Activated CD8-positive, alpha-beta memory T cell treated with anti-CD3 and anti-CD28 coated beads, Interleukin-2, amount 50 U/mL, for 24 hours (primary cell): ENCODE data around the gene ZAR1L.

Source experiments
- DNase-seq: peaks from one replicate; pipeline ENCODE4 v3.0.0-alpha.2; 2020; ENCODE audit errors: extremely low read depth

Gene ZAR1L

GRCh38 chr13:32255724-32256109, 59.4 kb downstream of the ZAR1L start:
- DNase-seq = no peak

GRCh38 chr13:32254916-32255723, 60.0 kb downstream of the ZAR1L start:
- no peak for DNase-seq

GRCh38 chr13:32254416-32254815, 60.7 kb downstream of the ZAR1L start:
- no peak for DNase-seq

- DNase-seq = no peak
Observed at GRCh38 chr13:32253911-32254399, 61.2 kb downstream of the ZAR1L start.
